ENCODE measurements around the gene PDZD8. TPM values are rescaled to one million over a fixed set of nuclear protein-coding genes. Genes with fewer than 3 reads are reported as not detected.
A peak's percentile ranks its signal among the peaks of the same experiment; 100 is the strongest.

PDZD8 gene
- total RNA-seq, 2 donors from 2014 or later = 18.4 to 29.6 TPM

- no peaks in the 10 kb centered on the region for H3K9me3 ChIP-seq (ENCODE audit: control insufficient read depth, low read length, poor library complexity, severe bottlenecking)
- peaks cover 6% of the 10 kb centered on the region for H3K36me3 Mint-ChIP-seq (ENCODE audit: low read depth)
- peak overlapping the region; percentile 94 for H3K4me3 Mint-ChIP-seq
- DNase-seq = no peak
- ATAC-seq = peak; percentile 43
- peaks cover 36% of the 10 kb centered on the region for H3K4me1 Mint-ChIP-seq
- peak overlapping the region; percentile 82 for H3K27ac Mint-ChIP-seq
- H3K27me3 Mint-ChIP-seq = peaks cover 17% of the 10 kb centered on the region
These were observed 1.3 kb downstream of the PDZD8 start for GRCh38 chr10:117373823-117374505.

- Mint-ChIP-seq H3K4me1 (peaks cover 44% of the 10 kb centered on the region), H3K4me3 (peak overlapping the region; percentile 45), H3K27me3 (no peaks in the 10 kb centered on the region), H3K36me3 (ENCODE audit: low read depth) (peaks cover 5% of the 10 kb centered on the region), H3K27ac (peak overlapping the region; percentile 25)
- H3K9me3 ChIP-seq (ENCODE audit: control insufficient read depth, low read length, poor library complexity, severe bottlenecking) = no peaks in the 10 kb centered on the region
- DNase-seq (no peak), ATAC-seq (no peak)
These were observed 5.0 kb downstream of the PDZD8 start for GRCh38 chr10:117370205-117370604.

- H3K27me3 Mint-ChIP-seq = no peaks in the 10 kb centered on the region
- no peak overlapping the region for H3K4me3 Mint-ChIP-seq
- ATAC-seq (no peak), DNase-seq (no peak)
- H3K27ac Mint-ChIP-seq = peak overlapping the region; percentile 8
- peaks cover 44% of the 10 kb centered on the region for H3K4me1 Mint-ChIP-seq
- H3K9me3 ChIP-seq (ENCODE audit: control insufficient read depth, low read length, poor library complexity, severe bottlenecking) = no peaks in the 10 kb centered on the region
- H3K36me3 Mint-ChIP-seq (ENCODE audit: low read depth) = peaks cover 5% of the 10 kb centered on the region
These were observed 7.5 kb downstream of the PDZD8 start for GRCh38 chr10:117367718-117368117.

GRCh38 chr10:117366741-117367140, 8.5 kb downstream of the PDZD8 start:
- Mint-ChIP-seq H3K36me3 (ENCODE audit: low read depth) (peaks cover 5% of the 10 kb centered on the region), H3K4me1 (peaks cover 37% of the 10 kb centered on the region), H3K27me3 (no peaks in the 10 kb centered on the region), H3K27ac (no peak overlapping the region), H3K4me3 (no peak overlapping the region)
- no peaks in the 10 kb centered on the region for H3K9me3 ChIP-seq (ENCODE audit: control insufficient read depth, low read length, poor library complexity, severe bottlenecking)
- ATAC-seq (no peak), DNase-seq (no peak)

- H3K27ac Mint-ChIP-seq = peak overlapping the region; percentile 8
- peaks cover 37% of the 10 kb centered on the region for H3K4me1 Mint-ChIP-seq
- DNase-seq (no peak), ATAC-seq (no peak)
- no peaks in the 10 kb centered on the region for H3K27me3 Mint-ChIP-seq
- H3K9me3 ChIP-seq (ENCODE audit: control insufficient read depth, low read length, poor library complexity, severe bottlenecking) = no peaks in the 10 kb centered on the region
- H3K36me3 Mint-ChIP-seq (ENCODE audit: low read depth) = peaks cover 5% of the 10 kb centered on the region
- no peak overlapping the region for H3K4me3 Mint-ChIP-seq
These were observed 9.6 kb downstream of the PDZD8 start for GRCh38 chr10:117365612-117366011.

GRCh38 chr10:117364110-117364960, 10.9 kb downstream of the PDZD8 start:
- DNase-seq (no peak), ATAC-seq (no peak)
- Mint-ChIP-seq H3K27ac (no peak overlapping the region), H3K36me3 (ENCODE audit: low read depth) (peaks cover under 1% of the 10 kb centered on the region), H3K4me3 (no peak overlapping the region), H3K27me3 (no peaks in the 10 kb centered on the region), H3K4me1 (peaks cover 30% of the 10 kb centered on the region)
- no peaks in the 10 kb centered on the region for H3K9me3 ChIP-seq (ENCODE audit: control insufficient read depth, low read length, poor library complexity, severe bottlenecking)

- no peak for ATAC-seq
- Mint-ChIP-seq H3K27me3 (no peaks in the 10 kb centered on the region), H3K4me1 (peaks cover 29% of the 10 kb centered on the region)
These were observed 12.2 kb downstream of the PDZD8 start for GRCh38 chr10:117363028-117363427.

GRCh38 chr10:117362313-117362712, 12.9 kb downstream of the PDZD8 start:
- ATAC-seq = no peak
- Mint-ChIP-seq H3K4me1 (peaks cover 22% of the 10 kb centered on the region), H3K27me3 (no peaks in the 10 kb centered on the region), H3K36me3 (ENCODE audit: low read depth) (no peaks in the 10 kb centered on the region), H3K4me3 (no peak overlapping the region), H3K27ac (no peak overlapping the region)
- no peak for DNase-seq
- no peaks in the 10 kb centered on the region for H3K9me3 ChIP-seq (ENCODE audit: control insufficient read depth, low read length, poor library complexity, severe bottlenecking)

More at GRCh38 chr10:117363028-117363427, 12.2 kb downstream of the PDZD8 start:
- no peak overlapping the region for H3K27ac Mint-ChIP-seq
- H3K36me3 Mint-ChIP-seq (ENCODE audit: low read depth) = no peaks in the 10 kb centered on the region
- H3K9me3 ChIP-seq (ENCODE audit: control insufficient read depth, low read length, poor library complexity, severe bottlenecking) = no peaks in the 10 kb centered on the region
- DNase-seq = no peak
- no peak overlapping the region for H3K4me3 Mint-ChIP-seq

GRCh38 chr10:117360994-117361667, 14.1 kb downstream of the PDZD8 start:
- ATAC-seq (no peak), DNase-seq (no peak)
- H3K9me3 ChIP-seq (ENCODE audit: control insufficient read depth, low read length, poor library complexity, severe bottlenecking) = no peaks in the 10 kb centered on the region
- Mint-ChIP-seq H3K36me3 (ENCODE audit: low read depth) (no peaks in the 10 kb centered on the region), H3K4me3 (no peak overlapping the region), H3K4me1 (peaks cover 17% of the 10 kb centered on the region), H3K27ac (no peak overlapping the region), H3K27me3 (no peaks in the 10 kb centered on the region)

- no peak overlapping the region for H3K27ac Mint-ChIP-seq
These were observed 15.2 kb downstream of the PDZD8 start for GRCh38 chr10:117360016-117360415.

GRCh38 chr10:117355072-117355471, 20.2 kb downstream of the PDZD8 start:
- H3K27ac Mint-ChIP-seq = no peak overlapping the region
- no peak for ATAC-seq
- peaks cover 37% of the 10 kb centered on the region for H3K4me1 Mint-ChIP-seq
- H3K27me3 Mint-ChIP-seq = no peaks in the 10 kb centered on the region
- DNase-seq = no peak
- no peak overlapping the region for H3K4me3 Mint-ChIP-seq
- H3K36me3 Mint-ChIP-seq (ENCODE audit: low read depth) = no peaks in the 10 kb centered on the region
- no peaks in the 10 kb centered on the region for H3K9me3 ChIP-seq (ENCODE audit: control insufficient read depth, low read length, poor library complexity, severe bottlenecking)

More at GRCh38 chr10:117360016-117360415, 15.2 kb downstream of the PDZD8 start:
- Mint-ChIP-seq H3K27me3 (no peaks in the 10 kb centered on the region), H3K36me3 (ENCODE audit: low read depth) (no peaks in the 10 kb centered on the region), H3K4me1 (peaks cover 21% of the 10 kb centered on the region), H3K4me3 (no peak overlapping the region)
- DNase-seq (no peak), ATAC-seq (no peak)
- H3K9me3 ChIP-seq (ENCODE audit: control insufficient read depth, low read length, poor library complexity, severe bottlenecking) = no peaks in the 10 kb centered on the region

- Mint-ChIP-seq H3K4me3 (no peak overlapping the region), H3K36me3 (ENCODE audit: low read depth) (no peaks in the 10 kb centered on the region), H3K27ac (peak overlapping the region; percentile 78), H3K27me3 (no peaks in the 10 kb centered on the region), H3K4me1 (peaks cover 38% of the 10 kb centered on the region)
- no peak for DNase-seq
- H3K9me3 ChIP-seq (ENCODE audit: control insufficient read depth, low read length, poor library complexity, severe bottlenecking) = no peaks in the 10 kb centered on the region
- ATAC-seq = no peak
These were observed 21.6 kb downstream of the PDZD8 start for GRCh38 chr10:117353684-117354083.

GRCh38 chr10:117352724-117353123, 22.5 kb downstream of the PDZD8 start:
- no peaks in the 10 kb centered on the region for H3K9me3 ChIP-seq (ENCODE audit: control insufficient read depth, low read length, poor library complexity, severe bottlenecking)
- H3K27me3 Mint-ChIP-seq = no peaks in the 10 kb centered on the region
- no peak overlapping the region for H3K4me3 Mint-ChIP-seq
- peaks cover 39% of the 10 kb centered on the region for H3K4me1 Mint-ChIP-seq
- peak overlapping the region; percentile 22 for H3K27ac Mint-ChIP-seq
- DNase-seq (no peak), ATAC-seq (no peak)
- no peaks in the 10 kb centered on the region for H3K36me3 Mint-ChIP-seq (ENCODE audit: low read depth)

Data from T-helper 17 cell (primary cell).